RPMI8226 (cell line): ENCODE measurements around the gene AGMO.

Experiments
- DNase-seq: peaks from one replicate; pipeline ENCODE4 v3.0.0-alpha.2; 2015

AGMO gene

GRCh38 chr7:15561835-15562234 is at the start of gene AGMO:
Gene AGMO, minus strand, starts transcription at chr7:15562015.
- DNase-seq = peak; percentile 40

- DNase-seq = no peak
These were observed 48.7 kb upstream of the AGMO start for GRCh38 chr7:15610503-15610902.

DNA sequence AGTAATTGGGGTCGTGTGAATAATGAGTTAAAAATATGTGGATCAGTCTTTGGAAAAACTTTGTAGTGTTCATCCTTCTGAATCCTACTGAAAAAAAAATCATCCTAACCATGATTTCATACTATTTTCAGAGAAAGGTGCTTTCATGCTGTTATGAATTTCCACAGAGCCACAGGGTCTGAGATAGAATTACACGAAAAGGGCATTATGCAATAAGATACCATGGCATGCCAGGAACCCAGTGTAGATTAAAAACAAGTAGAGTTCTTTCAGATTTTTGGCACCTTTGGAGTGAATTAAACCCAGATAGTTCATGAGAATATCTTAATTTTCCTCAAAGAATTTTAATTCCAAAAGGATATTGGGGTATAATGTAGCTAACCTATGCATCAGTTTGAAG is 47.5 kb upstream of the AGMO start:
- DNase-seq = no peak

- DNase-seq = no peak
These were observed 45.9 kb upstream of the AGMO start for GRCh38 chr7:15607529-15608210.

- no peak for DNase-seq
These were observed 44.7 kb upstream of the AGMO start for GRCh38 chr7:15606561-15606960.

DNA sequence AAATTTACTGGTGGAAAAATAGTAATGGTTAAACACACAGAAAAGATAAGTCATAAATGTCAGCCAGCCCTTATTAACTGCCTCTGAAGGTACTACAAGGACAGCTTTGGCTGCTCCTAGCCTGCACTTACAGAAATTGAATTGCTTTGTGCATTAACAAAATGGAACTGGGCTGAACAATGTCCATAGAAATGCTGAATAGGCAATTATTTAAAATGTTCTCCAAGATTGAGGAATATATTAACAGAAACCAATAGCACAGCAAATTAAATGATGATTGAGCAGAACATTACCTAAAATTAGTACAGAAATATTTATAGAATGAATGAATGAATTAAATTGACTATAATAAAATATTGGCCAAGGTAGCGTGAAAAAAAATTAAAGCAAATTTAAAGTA is 42.4 kb upstream of the AGMO start:
- no peak for DNase-seq

DNA sequence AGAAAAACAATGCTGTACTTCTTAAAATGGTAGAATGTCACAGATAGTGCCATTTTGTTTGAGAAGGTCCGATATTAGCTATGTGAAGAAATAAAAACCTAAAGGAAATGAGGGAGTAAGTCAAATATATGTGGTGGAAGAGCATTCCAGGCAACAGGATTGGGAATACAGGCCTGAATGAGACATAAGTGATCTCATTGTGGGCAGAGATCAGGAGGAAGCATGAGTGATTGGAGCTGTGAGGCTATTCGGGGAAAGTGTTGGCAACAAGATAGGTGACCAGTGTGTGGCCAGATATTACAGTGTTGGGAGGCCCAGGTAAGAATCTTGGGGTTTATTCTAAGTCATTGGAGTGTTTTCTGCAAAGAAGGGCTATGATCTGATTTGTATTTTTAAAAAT is 41.3 kb upstream of the AGMO start:
- no peak for DNase-seq

DNA sequence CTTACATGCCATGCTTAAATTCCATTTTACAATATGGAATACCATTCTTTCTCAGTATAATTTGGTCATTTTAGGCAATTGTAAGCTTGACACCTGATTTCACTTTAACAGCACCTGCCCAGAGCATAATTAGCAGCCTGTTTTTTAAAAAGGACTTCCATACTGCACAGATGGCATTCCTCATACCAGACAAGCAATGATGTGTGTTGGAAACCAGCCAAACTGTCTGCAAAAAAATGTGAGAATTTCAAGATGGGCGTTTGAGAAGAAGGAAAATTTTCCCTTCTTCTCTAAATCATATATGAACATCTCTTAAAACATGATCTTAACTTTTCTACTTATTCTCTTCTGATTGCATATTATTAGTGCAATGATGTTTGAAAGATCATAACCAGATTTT is 40.4 kb upstream of the AGMO start:
- DNase-seq = peak; percentile 34

DNA sequence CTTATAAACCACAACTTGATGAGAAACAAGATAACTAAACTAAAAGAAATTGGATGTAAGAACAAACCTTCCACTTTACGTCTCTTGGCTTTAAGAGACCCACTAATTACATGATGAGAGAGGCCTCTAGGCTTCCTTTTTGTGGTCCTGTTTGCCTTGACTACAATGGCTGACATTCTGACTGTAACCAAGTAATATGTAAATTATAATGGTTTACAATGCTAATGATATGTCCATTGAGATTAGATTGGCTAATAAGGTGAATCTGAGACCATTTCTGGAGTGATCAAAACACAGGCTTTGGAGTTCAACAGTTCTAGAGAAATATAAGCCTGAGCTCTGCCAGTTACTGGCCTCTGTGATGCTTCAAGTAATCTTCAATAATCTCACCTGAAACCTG is 39.4 kb upstream of the AGMO start:
- DNase-seq = no peak

DNA sequence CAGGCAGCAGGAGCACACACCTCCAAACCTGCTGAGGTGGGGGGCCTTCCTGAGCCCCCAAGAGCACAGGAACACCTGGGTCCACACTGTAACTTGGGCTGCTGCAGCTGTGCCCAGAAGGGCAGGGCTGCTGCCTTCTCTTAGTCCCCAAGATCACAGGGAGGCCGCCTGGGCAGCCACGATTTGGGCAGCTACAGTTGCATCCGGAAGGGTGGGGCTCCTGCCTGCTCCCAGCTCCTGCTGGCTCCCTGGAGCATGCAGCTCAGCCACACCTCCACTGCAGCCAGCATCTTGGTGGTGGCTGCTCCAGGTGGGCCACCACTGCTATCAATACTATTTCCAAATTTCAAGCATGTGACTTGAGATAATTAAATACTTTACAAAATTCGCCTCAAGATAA is 38.5 kb upstream of the AGMO start:
- no peak for DNase-seq

GRCh38 chr7:15594461-15594860 is 32.6 kb upstream of the AGMO start:
- DNase-seq = no peak

DNA sequence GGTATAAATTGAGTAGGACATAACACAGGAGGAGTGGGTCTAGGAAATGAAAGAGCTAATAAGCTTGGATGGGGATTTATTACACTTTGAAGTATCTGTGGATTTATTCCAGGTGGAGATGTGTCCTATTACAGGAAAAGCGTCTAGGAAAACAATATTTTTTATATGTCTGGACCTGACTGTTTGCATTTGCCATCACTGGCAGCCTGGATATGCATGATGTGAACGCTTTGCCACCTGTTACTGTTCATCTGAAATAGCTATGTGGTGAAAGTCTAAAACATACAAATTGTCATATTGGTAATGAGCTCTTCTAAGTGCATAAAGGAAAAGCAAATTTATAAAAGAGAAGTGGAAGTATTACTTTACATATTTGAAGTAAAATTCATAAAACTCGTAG is 31.6 kb upstream of the AGMO start:
- no peak for DNase-seq

- DNase-seq = no peak
These were observed 24.5 kb upstream of the AGMO start for GRCh38 chr7:15586266-15586665.

GRCh38 chr7:15584575-15584974 is 22.8 kb upstream of the AGMO start:
- DNase-seq = no peak

DNA sequence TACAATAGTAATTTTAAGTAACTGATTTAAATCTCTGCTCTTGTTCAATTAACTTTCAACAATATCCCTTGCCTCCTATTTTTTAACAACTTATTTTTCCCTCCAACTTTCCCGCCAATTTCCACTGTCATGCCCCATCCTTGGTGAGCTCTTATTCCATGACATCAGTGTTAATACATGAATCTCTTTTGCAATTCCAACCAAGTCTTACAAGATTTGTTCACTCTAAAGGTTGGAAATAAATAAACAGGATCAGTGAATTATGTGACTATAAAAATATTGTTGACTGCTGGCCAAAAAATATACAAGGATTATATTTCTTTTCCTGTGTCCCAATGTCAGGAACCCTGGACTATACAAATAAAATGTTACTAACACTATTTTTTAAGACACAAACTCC is 21.0 kb upstream of the AGMO start:
- no peak for DNase-seq

DNA sequence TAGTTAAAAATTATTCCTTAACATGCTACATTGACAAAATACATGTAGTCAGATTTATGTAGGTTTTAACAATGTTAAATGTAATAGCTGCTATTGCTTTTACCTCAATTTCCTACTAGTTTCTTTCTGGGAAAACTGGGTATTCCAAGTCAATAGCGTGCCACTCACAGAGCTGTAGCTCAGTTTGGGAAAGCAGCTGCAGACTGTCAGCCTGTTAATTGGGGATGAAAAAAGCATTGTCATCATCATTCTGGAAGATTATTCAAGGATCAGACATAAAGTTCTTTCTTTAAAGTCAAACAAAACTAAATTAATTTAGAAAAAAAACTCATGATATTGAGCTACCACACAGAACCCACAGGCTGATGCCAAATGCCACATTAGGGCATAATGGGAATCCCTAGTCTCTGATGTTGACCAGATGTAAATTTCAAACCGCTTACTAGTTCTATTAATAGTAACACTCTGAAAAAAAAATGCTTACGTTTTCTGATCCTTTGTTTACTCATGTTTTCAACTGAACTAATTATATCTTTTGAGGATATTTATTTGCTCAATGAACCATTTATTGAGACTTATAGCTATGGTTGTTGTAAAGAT is 19.6 kb upstream of the AGMO start:
- DNase-seq = peak; percentile 30

GRCh38 chr7:15580604-15581351 is 19.0 kb upstream of the AGMO start:
- peak; percentile 11 for DNase-seq

GRCh38 chr7:15577600-15577999 is 15.8 kb upstream of the AGMO start:
- no peak for DNase-seq

GRCh38 chr7:15571301-15571878 is 9.6 kb upstream of the AGMO start:
- DNase-seq = no peak

DNA sequence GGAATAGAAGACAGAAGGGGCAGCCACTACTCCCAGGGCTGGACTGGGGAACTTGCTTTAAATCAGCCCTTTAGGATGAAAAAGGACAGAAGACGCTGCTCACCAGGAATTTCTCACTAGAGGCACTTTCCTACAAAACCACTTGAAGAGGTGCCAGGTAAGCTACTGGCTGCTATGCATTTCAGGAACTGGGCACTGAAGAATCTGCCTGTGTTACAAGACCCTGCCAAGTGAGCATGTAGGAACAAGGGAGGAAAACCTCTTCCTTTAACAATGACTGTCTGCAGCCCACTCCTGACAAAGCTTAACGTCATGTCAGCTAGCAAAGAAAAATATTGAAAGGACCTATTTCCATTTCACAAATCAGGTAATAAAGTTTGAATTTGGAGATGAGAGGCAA is 5.8 kb upstream of the AGMO start:
- DNase-seq = no peak

- no peak for DNase-seq
These were observed 5.2 kb upstream of the AGMO start for GRCh38 chr7:15567036-15567435.

DNA sequence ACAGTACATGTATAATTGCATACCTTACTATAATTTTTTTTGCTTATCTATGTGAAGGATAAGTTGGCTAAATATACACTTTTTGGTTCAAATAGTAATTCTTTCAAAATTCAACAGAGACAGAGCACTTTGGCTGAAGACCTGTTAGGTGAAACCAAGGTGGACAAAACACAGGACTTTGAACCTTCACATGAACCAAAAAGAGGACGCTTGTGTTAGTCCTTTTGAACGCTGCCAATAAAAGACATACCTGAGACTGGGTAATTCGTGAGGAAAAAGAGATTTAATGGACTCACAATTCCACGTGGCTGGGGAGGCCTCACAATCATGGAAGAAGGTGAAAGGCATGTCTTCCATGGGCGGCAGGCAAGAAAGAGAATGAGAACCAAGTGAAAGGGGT is 4.7 kb upstream of the AGMO start:
- DNase-seq = no peak

DNA sequence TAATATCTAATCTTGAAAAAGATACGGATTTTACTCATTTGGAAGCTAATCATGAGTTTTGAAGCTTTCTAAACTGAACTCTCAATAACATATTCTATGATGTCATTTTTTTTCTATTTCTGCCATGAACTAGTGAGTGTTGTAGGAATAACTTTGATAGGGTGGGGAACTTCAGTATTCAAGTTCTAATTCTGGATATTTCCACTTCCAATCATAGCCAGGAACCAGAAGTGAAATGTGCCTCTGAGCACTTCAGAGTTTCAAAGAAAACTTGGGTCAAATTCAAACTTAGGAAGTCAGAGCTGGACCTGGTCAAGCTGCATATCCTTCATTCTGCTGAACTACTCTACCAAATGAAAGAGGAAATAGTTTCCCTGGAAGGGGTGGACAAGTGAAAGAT is 847 bp downstream of the AGMO start:
- no peak for DNase-seq

DNA sequence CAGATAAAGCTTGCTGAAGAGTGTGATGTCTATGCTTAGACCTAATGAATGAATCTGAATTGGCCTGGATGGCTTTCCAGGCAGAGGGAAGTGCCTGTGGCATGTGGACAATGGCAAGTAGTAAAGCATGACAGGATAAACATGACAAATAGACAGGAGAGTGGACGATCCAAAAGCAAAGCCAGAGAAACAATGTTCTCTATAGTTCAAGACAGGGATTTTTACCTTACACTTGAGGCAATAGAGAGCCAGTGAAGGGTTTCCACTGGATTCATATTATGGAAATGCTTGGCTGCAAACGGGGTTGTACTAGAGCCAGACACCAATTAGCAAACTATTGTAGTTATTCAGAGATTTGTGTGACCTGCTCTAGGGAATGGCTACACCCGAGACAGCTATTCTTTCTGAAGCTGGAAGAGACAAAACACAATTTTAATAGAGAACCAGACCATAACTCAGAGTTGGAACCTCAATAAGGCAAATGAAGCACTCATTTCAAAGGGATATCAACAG is 2.3 kb downstream of the AGMO start:
- no peak for DNase-seq
